ENCODE data around the gene LYST. TPM values are rescaled to one million over a fixed set of nuclear protein-coding genes. Genes with fewer than 3 reads are reported as not detected.
"Not testable (repeated sequence)": the region's sequence is repeated elsewhere in the genome, so short reads cannot be mapped to it uniquely, and the experiment has no call there.

LYST gene
- total and polyA plus RNA-seq, 4 donors, result 4.1 to 63.3 (median 26.8) TPM

DNA sequence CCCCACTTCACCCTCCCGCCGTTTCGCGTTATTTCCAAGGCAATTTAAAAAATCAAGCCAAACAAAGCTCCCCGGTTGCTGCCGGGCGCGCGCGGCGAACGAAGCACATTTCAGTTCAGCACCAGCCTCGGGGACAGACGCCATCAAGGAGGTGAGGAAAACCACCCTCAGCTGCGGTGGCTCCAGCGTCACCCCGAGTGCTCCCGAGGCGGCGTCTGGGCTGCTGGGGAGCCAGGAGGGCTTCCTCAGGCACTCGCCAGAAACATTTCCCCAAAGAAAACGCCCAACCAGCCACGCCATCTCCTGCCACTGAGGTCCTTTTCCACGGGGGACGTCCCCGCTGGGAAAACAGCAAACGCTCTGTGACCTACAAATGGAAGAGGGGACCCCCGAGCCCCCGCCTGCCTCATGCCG lies 217.7 kb downstream of the LYST start:
- DNase-seq (peak; percentile 68 to 84), ATAC-seq (ENCODE audit: low FRiP score) (peak; percentile 78)
- Histone ChIP-seq H3K36me3 (ENCODE audit: control insufficient read depth in 1 of 2, insufficient read depth in 2 of 2, low read length in 1 of 2) (no peaks in the 10 kb centered on the region), H3K4me1 (ENCODE audit: control insufficient read depth in 1 of 2, insufficient read depth in 2 of 2, low read length in 2 of 2) (no peaks in the 10 kb centered on the region), H3K9me3 (ENCODE audit: control insufficient read depth, low read length) (no peaks in the 10 kb centered on the region), H3K27ac (ENCODE audit: low read depth in 1 of 2, low read length in 2 of 2) (no peak overlapping the region), H3K27me3 (ENCODE audit: control insufficient read depth in 1 of 2, insufficient read depth in 2 of 2, low read length in 1 of 2) (no peaks in the 10 kb centered on the region), H3K4me3 (ENCODE audit: low read length in 2 of 2) (peak overlapping the region in 1 of 2 donors; percentile 53)
- intact Hi-C loops (cut with DNase I), result loop anchor here in 1 of 2 donors (10.0 kb wide), 1 partner anchor 64 kb away; no protein-coding TSS in a partner anchor
- WGBS, 2 donors, result 1% methylated on average over 29 to 30 of the region's 30 CpGs

DNA sequence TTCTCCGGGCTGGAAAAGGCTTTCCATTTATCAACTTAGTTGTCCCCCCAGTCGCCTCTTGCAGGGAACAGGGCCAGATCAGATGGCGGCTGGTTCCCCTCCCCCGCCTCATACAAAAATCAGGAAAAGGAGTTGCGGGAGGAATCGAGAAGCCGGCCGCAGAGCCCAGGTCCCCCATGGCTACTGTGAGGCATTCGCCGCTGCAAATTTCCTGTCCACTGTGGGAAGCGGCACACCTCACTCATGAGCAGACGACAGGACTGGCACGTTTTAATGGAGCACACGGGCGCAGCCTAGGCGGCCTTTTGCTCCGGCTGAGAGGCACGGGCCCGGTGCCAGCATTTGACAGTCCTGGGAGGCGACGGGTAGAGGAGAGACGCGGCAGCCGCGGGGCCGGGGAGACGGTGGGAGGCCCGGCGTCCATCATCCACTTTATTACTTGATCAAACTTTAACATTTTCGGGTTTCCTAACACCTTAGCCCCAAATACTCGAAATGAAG lies 218.2 kb downstream of the LYST start:
- H3K4me3 ChIP-seq (ENCODE audit: low read length in 2 of 2), result no peak overlapping the region
- ATAC-seq (ENCODE audit: low FRiP score), result no peak

DNA sequence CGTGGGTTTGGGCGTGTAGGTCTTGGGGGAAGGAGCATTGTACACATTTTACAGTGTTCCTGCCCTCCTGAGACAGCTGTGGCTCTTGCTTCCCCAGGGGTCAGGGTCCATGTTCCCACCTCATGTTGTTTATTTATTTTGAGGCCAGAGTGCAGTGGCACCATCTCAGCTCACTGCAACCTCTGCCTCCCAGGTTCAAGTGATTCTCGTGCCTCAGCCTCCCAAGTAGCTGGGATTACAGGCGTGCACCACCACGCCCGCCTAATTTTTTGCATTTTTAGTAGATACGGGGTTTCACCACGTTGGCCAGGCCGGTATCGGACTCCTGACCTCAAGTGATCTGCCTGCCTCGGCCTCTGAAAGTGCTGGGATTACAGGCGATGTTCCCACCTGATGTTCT lies 219.2 kb downstream of the LYST start:
- ATAC-seq (ENCODE audit: low FRiP score); H3K27ac ChIP-seq (ENCODE audit: low read depth in 1 of 2, low read length in 2 of 2); H3K4me1 ChIP-seq (ENCODE audit: control insufficient read depth in 1 of 2, insufficient read depth in 2 of 2, low read length in 2 of 2); H3K27me3 ChIP-seq (ENCODE audit: control insufficient read depth in 1 of 2, insufficient read depth in 2 of 2, low read length in 1 of 2); H3K9me3 ChIP-seq (ENCODE audit: control insufficient read depth, low read length); H3K4me3 ChIP-seq (ENCODE audit: low read length in 2 of 2); DNase-seq; H3K36me3 ChIP-seq (ENCODE audit: control insufficient read depth in 1 of 2, insufficient read depth in 2 of 2, low read length in 1 of 2): not testable (repeated sequence)
- intact Hi-C loops (cut with DNase I), result loop anchor here in 1 of 2 donors (10.0 kb wide), 1 partner anchor 63 kb away; no protein-coding TSS in a partner anchor
- WGBS, 2 donors, result 85 to 91% methylated on average over 12 of the region's 12 CpGs

More for the DNA sequence above, 218.2 kb downstream of the LYST start:
- WGBS, 2 donors, result 4 to 6% methylated on average over 31 of the region's 31 CpGs
- Histone ChIP-seq H3K4me1 (ENCODE audit: control insufficient read depth in 1 of 2, insufficient read depth in 2 of 2, low read length in 2 of 2) (no peaks in the 10 kb centered on the region), H3K27ac (ENCODE audit: low read depth in 1 of 2, low read length in 2 of 2) (no peak overlapping the region), H3K36me3 (ENCODE audit: control insufficient read depth in 1 of 2, insufficient read depth in 2 of 2, low read length in 1 of 2) (no peaks in the 10 kb centered on the region), H3K27me3 (ENCODE audit: control insufficient read depth in 1 of 2, insufficient read depth in 2 of 2, low read length in 1 of 2) (no peaks in the 10 kb centered on the region), H3K9me3 (ENCODE audit: control insufficient read depth, low read length) (no peaks in the 10 kb centered on the region)
- DNase-seq, result no peak
- intact Hi-C loops (cut with DNase I), result loop anchor here in 1 of 2 donors (10.0 kb wide), 1 partner anchor 64 kb away; no protein-coding TSS in a partner anchor

DNA sequence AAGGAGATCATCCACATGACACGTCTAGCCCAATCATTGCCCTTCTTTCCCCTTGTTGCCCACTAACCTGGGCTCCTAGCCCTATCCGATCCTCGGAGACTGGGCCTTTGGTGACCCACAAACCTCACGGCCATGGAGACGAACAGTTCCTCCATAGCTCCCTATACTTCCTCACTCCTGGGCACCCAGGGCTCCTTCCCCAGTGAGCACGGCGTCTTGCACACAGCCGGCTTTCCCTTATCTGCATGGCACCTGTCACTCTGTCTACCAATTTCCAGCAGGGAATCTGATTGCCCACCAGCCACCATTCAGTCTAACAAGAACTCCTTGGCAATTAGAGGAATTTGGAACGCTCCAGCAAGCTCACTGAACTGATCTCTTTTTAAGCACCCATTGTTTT lies 220.2 kb downstream of the LYST start:
- Histone ChIP-seq H3K4me3 (ENCODE audit: low read length in 2 of 2) (no peak overlapping the region), H3K27me3 (ENCODE audit: control insufficient read depth in 1 of 2, insufficient read depth in 2 of 2, low read length in 1 of 2) (no peaks in the 10 kb centered on the region), H3K4me1 (ENCODE audit: control insufficient read depth in 1 of 2, insufficient read depth in 2 of 2, low read length in 2 of 2) (no peaks in the 10 kb centered on the region), H3K27ac (ENCODE audit: low read depth in 1 of 2, low read length in 2 of 2) (no peak overlapping the region), H3K9me3 (ENCODE audit: control insufficient read depth, low read length) (no peaks in the 10 kb centered on the region), H3K36me3 (ENCODE audit: control insufficient read depth in 1 of 2, insufficient read depth in 2 of 2, low read length in 1 of 2) (no peaks in the 10 kb centered on the region)
- ATAC-seq (ENCODE audit: low FRiP score) (no peak), DNase-seq (no peak)
- 81 to 83% methylated on average over 9 of the region's 9 CpGs for WGBS, 2 donors
- intact Hi-C loops (cut with DNase I), result loop anchor here in 1 of 2 donors (10.0 kb wide), 1 partner anchor 62 kb away; no protein-coding TSS in a partner anchor

DNA sequence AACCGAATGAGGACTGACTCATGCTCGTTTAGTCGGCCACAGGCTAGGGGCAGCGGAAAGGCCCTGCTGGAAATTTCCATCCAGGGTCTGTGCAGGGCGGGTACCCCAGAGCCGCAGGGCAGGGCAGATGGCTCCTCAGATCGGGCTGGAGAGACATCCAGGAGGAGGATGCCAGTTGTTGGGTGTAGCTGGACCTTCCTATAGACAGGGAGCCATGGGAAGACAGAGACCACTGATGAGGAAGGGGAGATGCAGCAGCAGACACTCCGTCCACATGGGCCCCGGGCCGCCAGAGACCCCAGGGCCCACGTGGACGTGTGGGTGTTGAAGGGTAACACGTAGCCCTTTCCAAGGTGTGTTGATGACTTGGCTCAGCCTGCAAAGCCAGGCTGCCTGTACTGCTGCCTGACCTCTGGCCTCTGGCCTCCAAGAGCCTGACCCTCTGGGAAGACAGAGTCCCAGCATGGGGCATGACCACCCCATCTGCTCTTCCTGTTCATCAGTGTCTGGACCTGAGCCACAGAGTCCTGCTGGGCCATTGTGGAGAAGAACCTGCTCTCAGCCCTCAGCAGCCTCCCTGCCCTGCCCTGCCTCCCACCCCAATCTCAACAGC lies 221.9 kb downstream of the LYST start:
- intact Hi-C loops (cut with DNase I), result loop anchor here in 1 of 2 donors (10.0 kb wide), 1 partner anchor 60 kb away; no protein-coding TSS in a partner anchor

DNA sequence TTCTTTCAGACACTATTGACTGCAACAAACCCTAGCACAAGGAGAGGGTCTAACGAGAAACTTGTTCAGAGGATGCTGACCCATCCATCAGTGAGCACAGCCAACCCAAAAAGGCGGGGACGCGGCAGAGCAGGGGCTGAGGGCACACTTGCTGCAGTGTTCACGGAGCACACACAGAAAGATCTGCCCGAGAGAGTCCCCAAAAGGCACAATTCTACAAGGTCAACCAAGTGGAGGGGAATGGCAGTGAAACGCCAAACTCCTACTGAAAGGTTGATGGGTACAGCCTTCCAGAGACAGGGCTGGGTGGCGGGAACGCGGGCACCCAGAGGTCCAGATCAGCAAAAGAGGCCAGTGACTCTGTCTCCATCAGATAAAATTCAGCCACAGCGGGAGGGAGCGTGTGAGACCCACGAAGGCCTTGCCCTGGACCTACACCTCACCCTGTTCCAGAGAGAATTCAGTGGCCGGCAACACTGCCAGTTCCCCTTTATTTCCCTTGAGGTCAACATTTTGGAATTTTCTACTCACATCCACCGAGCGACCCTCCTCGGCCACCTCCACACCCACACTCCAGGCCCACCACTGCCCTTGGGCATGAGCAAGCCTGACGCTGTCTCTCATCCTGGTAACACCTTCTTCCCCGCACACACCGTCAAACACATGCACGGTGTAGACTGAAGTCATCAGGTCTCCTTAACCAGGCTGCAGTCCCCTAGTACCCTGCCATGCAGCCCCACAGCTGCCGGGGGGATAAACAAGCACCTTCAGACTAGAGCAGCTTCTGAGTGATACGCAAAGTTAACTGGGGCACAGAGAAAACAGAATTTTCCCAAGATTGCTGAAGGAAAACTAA lies 222.6 kb downstream of the LYST start:
- no peaks in the 10 kb centered on the region for H3K9me3 ChIP-seq (ENCODE audit: control insufficient read depth, low read length)
- intact Hi-C loops (cut with DNase I), result loop anchor here in 1 of 2 donors (10.0 kb wide), 1 partner anchor 59 kb away; no protein-coding TSS in a partner anchor
- no peaks in the 10 kb centered on the region for H3K27me3 ChIP-seq (ENCODE audit: control insufficient read depth in 1 of 2, insufficient read depth in 2 of 2, low read length in 1 of 2)
- H3K4me1 ChIP-seq (ENCODE audit: control insufficient read depth in 1 of 2, insufficient read depth in 2 of 2, low read length in 2 of 2), result no peaks in the 10 kb centered on the region
- no peak overlapping the region for H3K27ac ChIP-seq (ENCODE audit: low read depth in 1 of 2, low read length in 2 of 2)
- no peaks in the 10 kb centered on the region for H3K36me3 ChIP-seq (ENCODE audit: control insufficient read depth in 1 of 2, insufficient read depth in 2 of 2, low read length in 1 of 2)
- WGBS, 2 donors, result 89% methylated on average over 23 of the region's 23 CpGs
- no peak for DNase-seq
- no peak overlapping the region for H3K4me3 ChIP-seq (ENCODE audit: low read length in 2 of 2)
- ATAC-seq (ENCODE audit: low FRiP score), result no peak

More for the DNA sequence above, 221.9 kb downstream of the LYST start:
- Histone ChIP-seq H3K27ac (ENCODE audit: low read depth in 1 of 2, low read length in 2 of 2) (no peak overlapping the region), H3K27me3 (ENCODE audit: control insufficient read depth in 1 of 2, insufficient read depth in 2 of 2, low read length in 1 of 2) (no peaks in the 10 kb centered on the region), H3K9me3 (ENCODE audit: control insufficient read depth, low read length) (no peaks in the 10 kb centered on the region), H3K4me1 (ENCODE audit: control insufficient read depth in 1 of 2, insufficient read depth in 2 of 2, low read length in 2 of 2) (no peaks in the 10 kb centered on the region), H3K36me3 (ENCODE audit: control insufficient read depth in 1 of 2, insufficient read depth in 2 of 2, low read length in 1 of 2) (no peaks in the 10 kb centered on the region), H3K4me3 (ENCODE audit: low read length in 2 of 2) (no peak overlapping the region)
- no peak for ATAC-seq (ENCODE audit: low FRiP score)
- no peak for DNase-seq
- WGBS, 2 donors, result 80 to 84% methylated on average over 13 of the region's 13 CpGs

DNA sequence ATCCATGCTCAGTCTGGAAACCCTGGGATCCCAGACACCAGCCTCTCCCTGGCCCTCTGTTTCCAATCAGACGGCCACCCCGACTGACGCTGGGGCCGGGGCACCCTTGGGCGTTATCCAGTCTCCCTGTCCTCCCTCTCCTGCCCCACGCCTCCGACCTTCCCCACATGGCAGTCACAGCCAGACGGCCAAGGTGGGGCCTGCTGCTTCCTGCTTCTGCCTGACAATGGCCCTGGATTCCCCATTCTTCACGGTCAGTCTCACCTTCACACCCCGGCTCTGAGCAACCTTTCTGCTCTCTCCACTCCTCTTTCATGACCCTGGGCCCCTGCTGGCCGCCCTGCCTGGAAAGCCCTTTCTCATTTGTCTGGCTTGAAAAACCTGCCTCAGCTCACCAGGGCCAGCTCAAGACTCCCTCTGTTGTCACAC lies 223.7 kb downstream of the LYST start:
- Histone ChIP-seq H3K9me3 (ENCODE audit: control insufficient read depth, low read length) (no peaks in the 10 kb centered on the region), H3K36me3 (ENCODE audit: control insufficient read depth in 1 of 2, insufficient read depth in 2 of 2, low read length in 1 of 2) (no peaks in the 10 kb centered on the region), H3K27me3 (ENCODE audit: control insufficient read depth in 1 of 2, insufficient read depth in 2 of 2, low read length in 1 of 2) (no peaks in the 10 kb centered on the region), H3K4me1 (ENCODE audit: control insufficient read depth in 1 of 2, insufficient read depth in 2 of 2, low read length in 2 of 2) (no peaks in the 10 kb centered on the region), H3K4me3 (ENCODE audit: low read length in 2 of 2) (no peak overlapping the region), H3K27ac (ENCODE audit: low read depth in 1 of 2, low read length in 2 of 2) (no peak overlapping the region)
- DNase-seq (no peak), ATAC-seq (ENCODE audit: low FRiP score) (no peak)
- WGBS, 2 donors, result 47 to 53% methylated on average over 11 of the region's 11 CpGs
- intact Hi-C loops (cut with DNase I), result loop anchor here in 1 of 2 donors (10.0 kb wide), 1 partner anchor 58 kb away; no protein-coding TSS in a partner anchor

GRCh38 chr1:235642011-235642942 lies 224.4 kb downstream of the LYST start:
- no peaks in the 10 kb centered on the region for H3K36me3 ChIP-seq (ENCODE audit: control insufficient read depth in 1 of 2, insufficient read depth in 2 of 2, low read length in 1 of 2)
- H3K9me3 ChIP-seq (ENCODE audit: control insufficient read depth, low read length), result no peaks in the 10 kb centered on the region
- H3K27ac ChIP-seq (ENCODE audit: low read depth in 1 of 2, low read length in 2 of 2), result no peak overlapping the region
- no peak for DNase-seq
- H3K4me3 ChIP-seq (ENCODE audit: low read length in 2 of 2), result no peak overlapping the region
- H3K4me1 ChIP-seq (ENCODE audit: control insufficient read depth in 1 of 2, insufficient read depth in 2 of 2, low read length in 2 of 2), result no peaks in the 10 kb centered on the region
- no peak for ATAC-seq (ENCODE audit: low FRiP score)
- intact Hi-C loops (cut with DNase I), result loop anchor here in 1 of 2 donors (10.0 kb wide), 1 partner anchor 57 kb away; no protein-coding TSS in a partner anchor
- WGBS, 2 donors, result 53 to 71% methylated on average over 46 to 47 of the region's 47 CpGs
- no peaks in the 10 kb centered on the region for H3K27me3 ChIP-seq (ENCODE audit: control insufficient read depth in 1 of 2, insufficient read depth in 2 of 2, low read length in 1 of 2)
